HepG2 (cell line): ENCODE measurements around the gene AHCYL2.

Source experiments
- ARID3A ChIP-seq: IDR thresholded peaks from 2 replicates; pipeline ENCODE4 v1.6.1; 2012; ENCODE audit warnings: low read depth, low read length, improper control_type of control experiment
- ATF2 ChIP-seq: sonication (generic); formaldehyde crosslinking; IDR thresholded peaks from 2 replicates; pipeline ENCODE4 v1.4.0; 2020; ENCODE audit warnings: missing genetic modification reagents
- CSRNP1 ChIP-seq: sonication (generic); formaldehyde crosslinking; IDR thresholded peaks from 2 replicates; pipeline ENCODE4 v1.8.1; 2023; ENCODE audit warnings: mild to moderate bottlenecking, missing genetic modification reagents
- CTCF ChIP-seq: sonication (generic); formaldehyde crosslinking; IDR thresholded peaks from 2 replicates; pipeline ENCODE4 v1.5.0; 2020; ENCODE audit warnings: mild to moderate bottlenecking, missing genetic modification reagents, moderate library complexity
- IKZF1 ChIP-seq: fragments of 450-650 bp; IDR thresholded peaks from 2 replicates; pipeline ENCODE4 v1.7.1; 2016
- MTA1 ChIP-seq: sonication (generic); formaldehyde crosslinking; IDR thresholded peaks from 2 replicates; pipeline ENCODE4 v1.4.0; 2020; ENCODE audit warnings: missing genetic modification reagents, mild to moderate bottlenecking, borderline replicate concordance
- MTA3 ChIP-seq: sonication (generic); formaldehyde crosslinking; IDR thresholded peaks from 2 replicates; pipeline ENCODE4 v1.4.0; 2020; ENCODE audit warnings: missing genetic modification reagents
- NFE2 ChIP-seq: sonication (generic); formaldehyde crosslinking; IDR thresholded peaks from 2 replicates; pipeline ENCODE4 v1.4.0; 2020; ENCODE audit warnings: missing genetic modification reagents
- RXRA ChIP-seq: sonication (generic); formaldehyde crosslinking; IDR thresholded peaks from 2 replicates; pipeline ENCODE4 v1.5.1; 2020; ENCODE audit warnings: missing genetic modification reagents
- SIN3A ChIP-seq: IDR thresholded peaks from 2 replicates; pipeline ENCODE4 v1.6.1; 2011; ENCODE audit warnings: low read depth, mild to moderate bottlenecking, control low read depth, low read length, borderline replicate concordance

- TF ChIP-seq RXRA (CRISPR knock-in tag) (no peak), CSRNP1 (CRISPR knock-in tag) (no peak), MTA3 (CRISPR knock-in tag) (no peak), ARID3A (0 out of 2 replicates have a peak, but pooled peaks have one; percentile 44), CTCF (CRISPR knock-in tag) (peak; percentile 96), SIN3A (no peak), MTA1 (CRISPR knock-in tag) (no peak), NFE2 (CRISPR knock-in tag) (no peak), ATF2 (CRISPR knock-in tag) (0 out of 2 replicates have a peak, but pooled peaks have one; percentile 22), IKZF1 (no peak)
These were observed 6.2 kb upstream of the AHCYL2 start for GRCh38 chr7:129218514-129219062.
